Measurements from ENCODE around the gene COL15A1.

DNA sequence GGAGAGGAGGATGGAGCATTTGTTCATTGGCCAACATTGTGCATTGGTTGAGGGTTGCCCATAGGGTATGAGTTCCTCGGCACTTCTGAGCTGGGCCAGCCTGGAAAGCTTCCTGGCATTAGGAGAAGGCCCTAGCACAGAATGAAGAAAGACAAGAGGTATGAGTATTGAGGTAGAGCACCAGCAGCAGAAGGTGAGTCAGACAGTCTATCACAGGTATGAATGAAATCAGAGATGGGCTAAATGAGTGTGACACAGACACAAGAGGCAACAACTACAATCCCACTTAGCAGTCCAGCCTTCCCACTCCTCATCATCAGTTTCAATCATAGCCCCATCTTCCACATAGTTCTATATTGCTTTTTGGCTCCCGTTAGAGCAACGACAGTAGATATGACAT is 135.8 kb downstream of the COL15A1 start:
- no peak for TF ChIP-seq CTCF (IDR thresholded peaks at IDR 0.05; ENCODE audit: insufficient read depth, low read length)
- TF ChIP-seq REST (IDR thresholded peaks at IDR 0.05; ENCODE audit: insufficient replicate concordance, low read depth), result no peak
- no peak for TF ChIP-seq POLR2AphosphoS5 (IDR thresholded peaks at IDR 0.05; ENCODE audit: low read depth)
- TF ChIP-seq SPI1 (IDR thresholded peaks at IDR 0.05; ENCODE audit: borderline replicate concordance, low read depth), result no peak
